Ishikawa (cell line): Measurements from ENCODE around the gene C6.

ENCODE experiments used
- CEBPB ChIP-seq: IDR thresholded peaks from 2 replicates; pipeline ENCODE4 v1.6.1; 2012
- EP300 ChIP-seq: IDR thresholded peaks from 2 replicates; pipeline ENCODE4 v1.6.1; 2012; ENCODE audit warnings: borderline replicate concordance
- FOXM1 ChIP-seq: IDR thresholded peaks from 2 replicates; pipeline ENCODE4 v1.6.1; 2012; ENCODE audit warnings: low read depth, borderline replicate concordance
- RAD21 ChIP-seq: IDR thresholded peaks from 2 replicates; pipeline ENCODE4 v1.6.1; 2012; ENCODE audit warnings: low read depth
- TAF1 ChIP-seq: IDR thresholded peaks from 2 replicates; pipeline ENCODE4 v1.6.1; 2012; ENCODE audit warnings: low read depth, mild to moderate bottlenecking
- TCF12 ChIP-seq: IDR thresholded peaks from 2 replicates; pipeline ENCODE4 v1.6.1; 2012; ENCODE audit warnings: low read depth
- TEAD4 ChIP-seq: IDR thresholded peaks from 2 replicates; pipeline ENCODE4 v1.6.1; 2012
- YY1 ChIP-seq: IDR thresholded peaks from 2 replicates; pipeline ENCODE4 v1.6.1; 2012; ENCODE audit warnings: low read depth
- TF ChIP-seq, protein P1 (sequence below): IDR thresholded peaks from 2 replicates; pipeline ENCODE4 v1.6.1; 2012
- TF ChIP-seq, protein P2 (sequence below): IDR thresholded peaks from 2 replicates; pipeline ENCODE4 v1.6.1; 2012
- TF ChIP-seq, protein P3 (sequence below): IDR thresholded peaks from 2 replicates; pipeline ENCODE4 v1.6.1; 2012; ENCODE audit warnings: low read depth, mild to moderate bottlenecking

DNA sequence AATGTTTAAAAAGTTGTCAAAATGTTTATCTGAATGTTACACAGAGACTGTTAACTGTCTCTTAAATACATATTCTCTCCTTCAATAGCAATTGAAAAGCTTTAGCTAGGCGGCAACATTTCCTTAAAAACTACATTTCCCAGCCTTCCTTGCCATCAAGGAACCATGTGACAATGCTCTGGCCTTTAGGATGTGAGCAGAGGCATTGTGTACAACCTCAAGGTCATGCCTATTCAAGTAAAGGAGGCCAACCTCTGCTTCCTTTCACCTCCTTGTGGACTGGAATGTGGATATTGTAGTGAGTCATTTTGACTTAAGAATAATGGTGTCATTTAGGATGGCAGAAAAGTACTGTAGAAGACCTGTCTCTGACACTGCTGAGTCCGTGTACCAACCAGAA, 118.5 kb downstream of the C6 start:
- TF ChIP-seq, protein P1, sequence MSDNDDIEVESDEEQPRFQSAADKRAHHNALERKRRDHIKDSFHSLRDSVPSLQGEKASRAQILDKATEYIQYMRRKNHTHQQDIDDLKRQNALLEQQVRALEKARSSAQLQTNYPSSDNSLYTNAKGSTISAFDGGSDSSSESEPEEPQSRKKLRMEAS, result no peak
- TF ChIP-seq RAD21 (no peak), EP300 (no peak), YY1 (no peak), CEBPB (no peak), TAF1 (no peak), TCF12 (no peak), TEAD4 (no peak), FOXM1 (no peak)
- TF ChIP-seq, protein P2, sequence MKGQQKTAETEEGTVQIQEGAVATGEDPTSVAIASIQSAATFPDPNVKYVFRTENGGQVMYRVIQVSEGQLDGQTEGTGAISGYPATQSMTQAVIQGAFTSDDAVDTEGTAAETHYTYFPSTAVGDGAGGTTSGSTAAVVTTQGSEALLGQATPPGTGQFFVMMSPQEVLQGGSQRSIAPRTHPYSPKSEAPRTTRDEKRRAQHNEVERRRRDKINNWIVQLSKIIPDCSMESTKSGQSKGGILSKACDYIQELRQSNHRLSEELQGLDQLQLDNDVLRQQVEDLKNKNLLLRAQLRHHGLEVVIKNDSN, result peak; percentile 80
- TF ChIP-seq, protein P3, sequence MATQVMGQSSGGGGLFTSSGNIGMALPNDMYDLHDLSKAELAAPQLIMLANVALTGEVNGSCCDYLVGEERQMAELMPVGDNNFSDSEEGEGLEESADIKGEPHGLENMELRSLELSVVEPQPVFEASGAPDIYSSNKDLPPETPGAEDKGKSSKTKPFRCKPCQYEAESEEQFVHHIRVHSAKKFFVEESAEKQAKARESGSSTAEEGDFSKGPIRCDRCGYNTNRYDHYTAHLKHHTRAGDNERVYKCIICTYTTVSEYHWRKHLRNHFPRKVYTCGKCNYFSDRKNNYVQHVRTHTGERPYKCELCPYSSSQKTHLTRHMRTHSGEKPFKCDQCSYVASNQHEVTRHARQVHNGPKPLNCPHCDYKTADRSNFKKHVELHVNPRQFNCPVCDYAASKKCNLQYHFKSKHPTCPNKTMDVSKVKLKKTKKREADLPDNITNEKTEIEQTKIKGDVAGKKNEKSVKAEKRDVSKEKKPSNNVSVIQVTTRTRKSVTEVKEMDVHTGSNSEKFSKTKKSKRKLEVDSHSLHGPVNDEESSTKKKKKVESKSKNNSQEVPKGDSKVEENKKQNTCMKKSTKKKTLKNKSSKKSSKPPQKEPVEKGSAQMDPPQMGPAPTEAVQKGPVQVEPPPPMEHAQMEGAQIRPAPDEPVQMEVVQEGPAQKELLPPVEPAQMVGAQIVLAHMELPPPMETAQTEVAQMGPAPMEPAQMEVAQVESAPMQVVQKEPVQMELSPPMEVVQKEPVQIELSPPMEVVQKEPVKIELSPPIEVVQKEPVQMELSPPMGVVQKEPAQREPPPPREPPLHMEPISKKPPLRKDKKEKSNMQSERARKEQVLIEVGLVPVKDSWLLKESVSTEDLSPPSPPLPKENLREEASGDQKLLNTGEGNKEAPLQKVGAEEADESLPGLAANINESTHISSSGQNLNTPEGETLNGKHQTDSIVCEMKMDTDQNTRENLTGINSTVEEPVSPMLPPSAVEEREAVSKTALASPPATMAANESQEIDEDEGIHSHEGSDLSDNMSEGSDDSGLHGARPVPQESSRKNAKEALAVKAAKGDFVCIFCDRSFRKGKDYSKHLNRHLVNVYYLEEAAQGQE, result no peak
